ENCODE data around the gene UTP4. TPM values are rescaled to one million over a fixed set of nuclear protein-coding genes. Genes with fewer than 3 reads are reported as not detected.

The UTP4 gene
- total RNA-seq, 1 donor from 2014 or later = 55.3 TPM

GRCh38 chr16:69166946-69167930 lies 34.8 kb downstream of the UTP4 start:
- H3K27me3 Mint-ChIP-seq = no peaks in the 10 kb centered on the region
- ATAC-seq (ENCODE audit: low read depth) (no peak), DNase-seq (no peak)
- peaks cover 17% of the 10 kb centered on the region for H3K4me1 Mint-ChIP-seq
- H3K27ac Mint-ChIP-seq = no peak overlapping the region
- ChIA-PET POLR2A (interaction anchor here (0.5 to 0.9 kb wide), 2 partner anchors 21 to 92 kb away, joined by 4 to 7 read pairs; no protein-coding TSS in a partner anchor), CTCF (interaction anchor here (1.0 to 1.3 kb wide), 2 partner anchors 15 to 121 kb away, joined by 3 read pairs; no protein-coding TSS in a partner anchor)
- H3K9me3 Mint-ChIP-seq = no peaks in the 10 kb centered on the region
- no peak for TF ChIP-seq CTCF (IDR thresholded peaks at IDR 0.05)
- no peak overlapping the region for H3K4me3 Mint-ChIP-seq
- peaks cover 69% of the 10 kb centered on the region for H3K36me3 Mint-ChIP-seq (ENCODE audit: low read depth)
- intact Hi-C loops (cut with micrococcal nuclease) = no loop called here

- ATAC-seq (ENCODE audit: low read depth) = no peak
- Mint-ChIP-seq H3K27me3 (no peaks in the 10 kb centered on the region), H3K9me3 (no peaks in the 10 kb centered on the region), H3K4me1 (peaks cover 17% of the 10 kb centered on the region), H3K4me3 (no peak overlapping the region), H3K36me3 (ENCODE audit: low read depth) (peaks cover 56% of the 10 kb centered on the region), H3K27ac (no peak overlapping the region)
- POLR2A ChIA-PET = interaction anchor here (0.7 kb wide), 1 partner anchor 35 kb away, joined by 6 read pairs; no protein-coding TSS in a partner anchor
- TF ChIP-seq CTCF (IDR thresholded peaks at IDR 0.05) = no peak
- intact Hi-C loops (cut with micrococcal nuclease) = no loop called here
- CTCF ChIA-PET = interaction anchor here (0.9 kb wide), 1 partner anchor 119 kb away, joined by 3 read pairs; no protein-coding TSS in a partner anchor
- DNase-seq = no peak
These were observed 36.6 kb downstream of the UTP4 start for GRCh38 chr16:69169051-69169450.

DNA sequence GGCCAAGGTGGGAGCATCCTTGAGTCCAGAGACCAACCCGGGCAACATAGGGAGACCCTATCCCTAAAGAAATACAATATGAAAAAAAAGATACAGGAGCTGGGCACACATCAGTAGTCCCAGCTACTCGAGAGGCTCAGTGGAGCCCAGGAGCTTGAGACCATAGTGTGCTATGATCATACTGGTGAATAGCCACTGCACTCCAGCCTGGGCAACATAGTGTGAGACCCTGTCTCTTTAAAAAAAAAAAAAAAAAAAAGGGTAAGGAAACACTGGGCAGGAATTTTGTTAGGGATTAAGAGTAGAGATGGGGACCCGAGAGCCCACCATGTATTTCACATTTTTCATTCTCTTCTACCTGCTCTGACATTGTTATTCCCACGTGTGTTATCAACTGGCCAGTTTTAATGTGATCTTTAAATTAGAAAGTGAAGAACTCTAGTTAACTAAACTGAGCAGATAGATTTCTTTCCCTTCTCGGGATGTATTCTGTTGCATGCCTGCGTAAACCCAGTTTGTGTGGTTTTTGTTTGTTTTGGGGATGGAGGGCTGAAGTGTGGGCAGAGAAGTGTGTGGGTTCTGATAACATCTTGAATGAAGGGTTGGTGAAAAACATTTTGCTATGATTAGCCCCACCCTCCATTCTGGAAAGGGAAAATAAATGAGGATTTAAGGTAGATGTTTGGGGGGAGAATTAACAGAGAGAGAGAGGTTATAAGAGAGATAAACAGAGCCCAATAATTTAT lies 37.3 kb downstream of the UTP4 start:
- H3K36me3 Mint-ChIP-seq (ENCODE audit: low read depth) = peaks cover 52% of the 10 kb centered on the region
- H3K27ac Mint-ChIP-seq = no peak overlapping the region
- intact Hi-C loops (cut with micrococcal nuclease) = no loop called here
- no peak for DNase-seq
- ChIA-PET CTCF (interaction anchor here (0.9 kb wide), 1 partner anchor 118 kb away, joined by 3 read pairs; no protein-coding TSS in a partner anchor), POLR2A (interaction anchor here (0.7 kb wide), 1 partner anchor 34 kb away, joined by 6 read pairs; no protein-coding TSS in a partner anchor)
- no peak for ATAC-seq (ENCODE audit: low read depth)
- H3K4me1 Mint-ChIP-seq = peaks cover 17% of the 10 kb centered on the region
- TF ChIP-seq CTCF (IDR thresholded peaks at IDR 0.05) = no peak
- H3K27me3 Mint-ChIP-seq = no peaks in the 10 kb centered on the region
- no peaks in the 10 kb centered on the region for H3K9me3 Mint-ChIP-seq
- no peak overlapping the region for H3K4me3 Mint-ChIP-seq

- no peak for TF ChIP-seq CTCF (IDR thresholded peaks at IDR 0.05)
- DNase-seq = no peak
- H3K4me3 Mint-ChIP-seq = no peak overlapping the region
- no peak overlapping the region for H3K27ac Mint-ChIP-seq
- H3K27me3 Mint-ChIP-seq = no peaks in the 10 kb centered on the region
- no peak for ATAC-seq (ENCODE audit: low read depth)
- peaks cover 34% of the 10 kb centered on the region for H3K36me3 Mint-ChIP-seq (ENCODE audit: low read depth)
- peaks cover 17% of the 10 kb centered on the region for H3K4me1 Mint-ChIP-seq
- CTCF ChIA-PET = no interaction called here
- intact Hi-C loops (cut with micrococcal nuclease) = loop anchor here (2.0 kb wide), 1 partner anchor 15 kb away; the partner anchor contains the start of gene SNTB2
- no peaks in the 10 kb centered on the region for H3K9me3 Mint-ChIP-seq
- POLR2A ChIA-PET = interaction anchor here (1.3 kb wide), 1 partner anchor 15 kb away, joined by 3 read pairs; the partner anchor contains the start of gene SNTB2
These were observed 39.1 kb downstream of the UTP4 start for GRCh38 chr16:69171325-69172084.
